Keratinocyte (primary cell): ENCODE results near the gene SOWAHB. TPM values are rescaled to one million over a fixed set of nuclear protein-coding genes. Genes with fewer than 3 reads are reported as not detected.

Experiments
- DNase-seq: peaks from one replicate; pipeline ENCODE4 v3.0.0-alpha.2; 2011; ENCODE audit warnings: low read depth, missing footprints, low spot score
- FAIRE-seq: peaks from 2 replicates; lab custom pipeline; 2011; peaks lifted over from hg19 to GRCh38; lab: Jason Lieb, UNC
- H2AFZ ChIP-seq: 2 replicates; pipeline ENCODE4 v1.6.0; 2012; ENCODE audit warnings: low read length, control low read depth, inconsistent platforms; ENCODE audit not compliant: control insufficient read depth
- H3K27ac ChIP-seq: 2 replicates; pipeline ENCODE4 v1.5.1; 2011; ENCODE audit warnings: low read length; ENCODE audit not compliant: control insufficient read depth, insufficient read depth
- H3K27me3 ChIP-seq: 3 replicates; pipeline ENCODE4 v1.6.0; 2011; ENCODE audit warnings: low read length; ENCODE audit not compliant: control insufficient read depth, insufficient read depth; ENCODE audit errors: extremely low read depth
- H3K36me3 ChIP-seq, 2 experiments: 2 replicates in 1 of 2; 3 replicates in 1 of 2; pipeline ENCODE4 v1.5.1; 2011; ENCODE audit warnings: low read length in 2 of 2, mild to moderate bottlenecking in 1 of 2; ENCODE audit not compliant: control insufficient read depth in 2 of 2, insufficient read depth in 2 of 2; ENCODE audit errors: extremely low read depth in 1 of 2
- H3K4me1 ChIP-seq: 3 replicates; pipeline ENCODE4 v1.5.1; 2011; ENCODE audit warnings: low read length; ENCODE audit not compliant: control insufficient read depth, insufficient read depth; ENCODE audit errors: extremely low read depth
- H3K4me2 ChIP-seq: 3 replicates; pipeline ENCODE4 v1.6.0; 2011; ENCODE audit warnings: low read depth, low read length; ENCODE audit not compliant: control insufficient read depth, insufficient read depth; ENCODE audit errors: extremely low read depth
- H3K4me3 ChIP-seq, 3 experiments: fragments of 200-600 bp in 1 of 3; sonication (generic) in 1 of 3; 2 replicates in 2 of 3; 3 replicates in 1 of 3; pipeline ENCODE4 v1.5.1; 2011 to 2016; ENCODE audit warnings: low read length in 3 of 3, mild to moderate bottlenecking in 3 of 3, control low read depth in 2 of 3, inconsistent platforms in 1 of 3, low read depth in 1 of 3, mixed read lengths in 1 of 3, mixed run types in 1 of 3, moderate library complexity in 1 of 3; ENCODE audit not compliant: control insufficient read depth in 2 of 3, insufficient read depth in 2 of 3; ENCODE audit errors: extremely low read depth in 1 of 3
- H3K79me2 ChIP-seq: 2 replicates; pipeline ENCODE4 v1.6.0; 2012; ENCODE audit warnings: low read length; ENCODE audit not compliant: control insufficient read depth, insufficient read depth
- H3K9ac ChIP-seq: 3 replicates; pipeline ENCODE4 v1.6.0; 2011; ENCODE audit warnings: low read length; ENCODE audit not compliant: control insufficient read depth, insufficient read depth; ENCODE audit errors: extremely low read depth
- H3K9me1 ChIP-seq: 3 replicates; pipeline ENCODE4 v1.6.0; 2011; ENCODE audit warnings: low read length; ENCODE audit not compliant: control insufficient read depth, insufficient read depth; ENCODE audit errors: extremely low read depth
- H3K9me3 ChIP-seq: 2 replicates; pipeline ENCODE4 v1.5.1; 2012; ENCODE audit warnings: low read depth, low read length; ENCODE audit not compliant: control insufficient read depth
- H4K20me1 ChIP-seq: 3 replicates; pipeline ENCODE4 v1.6.0; 2011; ENCODE audit warnings: low read length; ENCODE audit not compliant: control insufficient read depth, insufficient read depth; ENCODE audit errors: extremely low read depth
- EZH2 ChIP-seq: IDR thresholded peaks from one replicate; pipeline ENCODE4 v1.6.1; 2012; ENCODE audit warnings: inconsistent platforms, mild to moderate bottlenecking, low read length, moderate library complexity
- dilution Hi-C: fragments of 300-500 bp; cut with MboI; formaldehyde crosslinking; loops from one replicate; pipeline ENCODE4 v1.7.0; 2020; ENCODE audit warnings: low sequenced_read_pairs; ENCODE audit not compliant: extremely low pct_ligation_motif_present
- polyA plus RNA-seq, 5 experiments: library from polyadenylated mRNA; depleted of rRNA in 3 of 5; stranded (reverse) in 3 of 5; stranded (forward) in 1 of 5; unstranded in 1 of 5; fragments of >200 nt; gene quantifications; 1 replicate in 1 of 5; 2 replicates in 3 of 5; 3 replicates in 1 of 5; pipeline versions ENCODE4 v1.2.1 to v1.2.3, GENCODE V29; 2011 to 2012; ENCODE audit warnings: missing spikeins in 2 of 5, low read depth in 1 of 5, low replicate concordance in 1 of 5
- TF ChIP-seq, protein P1 (sequence below), 3 experiments: IDR thresholded peaks in 1 of 3; conservative IDR thresholded peaks in 1 of 3; optimal IDR thresholded peaks in 1 of 3; 2 replicates in 2 of 3; 3 replicates in 1 of 3; pipeline versions ENCODE3 to v1.5.1; 2011; ENCODE audit warnings: low read length in 3 of 3, mild to moderate bottlenecking in 3 of 3, moderate library complexity in 2 of 3, control low read depth in 1 of 3, inconsistent platforms in 1 of 3; ENCODE audit not compliant: insufficient read depth in 2 of 3; ENCODE audit errors: extremely low read depth in 1 of 3

SOWAHB gene
- polyA plus RNA-seq, 1 donor (not counting 4 experiments of a cell fraction or from before 2014, with no cell fraction given) = 0.18 TPM

DNA sequence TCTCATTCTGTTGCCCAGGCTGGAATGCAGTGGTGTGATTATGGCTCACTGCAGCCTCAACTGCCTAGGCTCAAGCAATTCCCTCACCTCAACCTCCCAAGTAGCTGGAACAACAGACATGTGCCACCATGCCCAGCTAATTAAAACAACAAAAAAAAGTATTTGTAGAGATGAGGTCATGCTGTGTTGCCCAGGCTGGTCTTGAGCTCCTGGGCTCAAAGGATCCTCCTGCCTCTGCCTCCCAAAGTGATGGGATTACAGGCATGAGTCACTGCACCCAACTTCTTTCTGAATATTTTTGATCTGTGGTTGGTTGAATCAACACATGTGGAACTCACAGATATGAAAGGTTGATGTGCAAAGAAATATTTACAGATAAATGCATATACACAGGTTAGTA lies 33.1 kb upstream of the SOWAHB start:
- no peaks in the 10 kb centered on the region for H3K9me1 ChIP-seq
- DNase-seq = peak; percentile 66
- no peak overlapping the region for H3K9ac ChIP-seq
- peak; percentile 87 for FAIRE-seq
- no peak overlapping the region for H2AFZ ChIP-seq
- peaks cover 11% of the 10 kb centered on the region for H3K4me1 ChIP-seq
- no peak overlapping the region for H3K4me2 ChIP-seq
- H3K36me3 ChIP-seq = no peaks in the 10 kb centered on the region
- no peaks in the 10 kb centered on the region for H3K79me2 ChIP-seq
- no peaks in the 10 kb centered on the region for H4K20me1 ChIP-seq
- no peaks in the 10 kb centered on the region for H3K27me3 ChIP-seq
- dilution Hi-C loops = no loop called here
- no peaks in the 10 kb centered on the region for H3K9me3 ChIP-seq
- H3K4me3 ChIP-seq = no peak overlapping the region
- TF ChIP-seq, protein P1, sequence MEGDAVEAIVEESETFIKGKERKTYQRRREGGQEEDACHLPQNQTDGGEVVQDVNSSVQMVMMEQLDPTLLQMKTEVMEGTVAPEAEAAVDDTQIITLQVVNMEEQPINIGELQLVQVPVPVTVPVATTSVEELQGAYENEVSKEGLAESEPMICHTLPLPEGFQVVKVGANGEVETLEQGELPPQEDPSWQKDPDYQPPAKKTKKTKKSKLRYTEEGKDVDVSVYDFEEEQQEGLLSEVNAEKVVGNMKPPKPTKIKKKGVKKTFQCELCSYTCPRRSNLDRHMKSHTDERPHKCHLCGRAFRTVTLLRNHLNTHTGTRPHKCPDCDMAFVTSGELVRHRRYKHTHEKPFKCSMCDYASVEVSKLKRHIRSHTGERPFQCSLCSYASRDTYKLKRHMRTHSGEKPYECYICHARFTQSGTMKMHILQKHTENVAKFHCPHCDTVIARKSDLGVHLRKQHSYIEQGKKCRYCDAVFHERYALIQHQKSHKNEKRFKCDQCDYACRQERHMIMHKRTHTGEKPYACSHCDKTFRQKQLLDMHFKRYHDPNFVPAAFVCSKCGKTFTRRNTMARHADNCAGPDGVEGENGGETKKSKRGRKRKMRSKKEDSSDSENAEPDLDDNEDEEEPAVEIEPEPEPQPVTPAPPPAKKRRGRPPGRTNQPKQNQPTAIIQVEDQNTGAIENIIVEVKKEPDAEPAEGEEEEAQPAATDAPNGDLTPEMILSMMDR (optimal IDR thresholded peaks at IDR 0.05 in 1 of 3, IDR thresholded peaks at IDR 0.05 in 1 of 3, conservative IDR thresholded peaks at IDR 0.05 in 1 of 3; ENCODE audit: extremely low read depth in 1 of 3, insufficient read depth in 2 of 3, low read length in 3 of 3) = no peak
- no peak for TF ChIP-seq EZH2
- no peak overlapping the region for H3K27ac ChIP-seq

DNA sequence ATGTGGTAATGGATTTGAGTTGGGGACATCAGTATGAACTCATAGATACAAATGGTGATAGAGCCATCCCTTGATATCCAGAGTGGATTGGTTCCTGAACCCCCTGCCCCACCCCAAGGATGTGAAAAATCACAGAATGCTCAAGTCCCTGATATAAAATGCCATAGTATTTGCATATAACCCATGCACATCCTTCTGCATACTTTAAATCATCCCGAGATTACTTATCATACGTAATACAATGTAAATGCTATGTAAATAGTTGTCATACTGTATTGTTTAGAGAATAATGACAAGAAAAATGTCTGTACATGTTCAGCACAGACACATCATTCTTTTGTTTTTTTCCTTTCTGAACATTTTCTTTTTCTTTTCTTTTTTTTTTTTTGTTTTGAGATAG lies 32.7 kb upstream of the SOWAHB start:
- Histone ChIP-seq H2AFZ (no peak overlapping the region), H3K36me3 (no peaks in the 10 kb centered on the region), H3K4me3 (no peak overlapping the region), H3K9me3 (no peaks in the 10 kb centered on the region), H3K27ac (no peak overlapping the region), H3K4me1 (peaks cover 11% of the 10 kb centered on the region), H3K79me2 (no peaks in the 10 kb centered on the region), H3K9ac (no peak overlapping the region), H3K9me1 (no peaks in the 10 kb centered on the region), H3K27me3 (no peaks in the 10 kb centered on the region), H4K20me1 (no peaks in the 10 kb centered on the region), H3K4me2 (peak overlapping the region; percentile 13)
- DNase-seq (no peak), FAIRE-seq (no peak)
- dilution Hi-C loops = no loop called here
- no peak for TF ChIP-seq EZH2
- TF ChIP-seq, protein P1 (optimal IDR thresholded peaks at IDR 0.05 in 1 of 3, IDR thresholded peaks at IDR 0.05 in 1 of 3, conservative IDR thresholded peaks at IDR 0.05 in 1 of 3; ENCODE audit: extremely low read depth in 1 of 3, insufficient read depth in 2 of 3, low read length in 3 of 3) = no peak
